Endothelial cell of umbilical vein (primary cell): Measurements from ENCODE around the gene RAMP1. TPM values are rescaled to one million over a fixed set of nuclear protein-coding genes. Genes with fewer than 3 reads are reported as not detected.

ENCODE experiments used
- Bru-seq: library from RNA; stranded (reverse); fragments of 400-500 nt; gene quantifications from one replicate; lab custom pipeline; 2021; lab: Mats Ljungman, UMichigan
- BruChase-seq, 2 experiments: library from RNA; stranded (reverse); fragments of 400-500 nt; gene quantifications; one replicate each; lab custom pipeline; 2021; lab: Mats Ljungman, UMichigan
- BruUV-seq: library from RNA; stranded (reverse); fragments of 400-500 nt; replicated peaks from 2 replicates; lab custom pipeline; 2021; lab: Mats Ljungman, UMichigan
- CTCF ChIA-PET: fragments of 300-600, 350-600 bp; sonication (Branson Sonifier 250); formaldehyde crosslinking; loops from one replicate; lab custom pipeline; 2021; ENCODE audit warnings: antibody characterized with exemption, inconsistent platforms; lab: Charles Lee
- POLR2A ChIA-PET: fragments of 300-600, 350-600 bp; sonication (Branson Sonifier 250); formaldehyde crosslinking; loops from one replicate; lab custom pipeline; 2021; ENCODE audit warnings: antibody characterized with exemption, inconsistent platforms; lab: Charles Lee
- DNase-seq: peaks from one replicate; pipeline ENCODE4 v3.0.0-alpha.2; 2011; ENCODE audit warnings: low read depth, low spot score
- FAIRE-seq: peaks from 2 replicates; lab custom pipeline; 2011; peaks lifted over from hg19 to GRCh38; lab: Jason Lieb, UNC
- H2AFZ ChIP-seq: 2 replicates; pipeline ENCODE4 v1.6.0; 2012; ENCODE audit warnings: low read depth, low read length, control low read depth, inconsistent platforms
- H3K27ac ChIP-seq: 2 replicates; pipeline ENCODE4 v1.5.1; 2011; ENCODE audit warnings: low read depth, mild to moderate bottlenecking, control low read depth, low read length, moderate library complexity; ENCODE audit not compliant: insufficient read depth
- H3K27me3 ChIP-seq, 2 experiments: 2 replicates each; pipeline versions ENCODE4 v1.6.0 to v1.6.1; 2011; ENCODE audit warnings: low read length in 2 of 2, mixed read lengths in 1 of 2; ENCODE audit not compliant: control insufficient read depth in 2 of 2, insufficient read depth in 2 of 2
- H3K36me3 ChIP-seq, 2 experiments: 2 replicates in 1 of 2; 3 replicates in 1 of 2; pipeline ENCODE4 v1.5.1; 2011; ENCODE audit warnings: low read length in 2 of 2, mild to moderate bottlenecking in 1 of 2, moderate library complexity in 1 of 2; ENCODE audit not compliant: control insufficient read depth in 2 of 2, insufficient read depth in 2 of 2; ENCODE audit errors: extremely low read depth in 1 of 2
- H3K4me1 ChIP-seq: 3 replicates; pipeline ENCODE4 v1.5.1; 2011; ENCODE audit warnings: mild to moderate bottlenecking, low read length; ENCODE audit not compliant: control insufficient read depth, insufficient read depth; ENCODE audit errors: extremely low read depth
- H3K4me2 ChIP-seq: 2 replicates; pipeline ENCODE4 v1.6.1; 2011; ENCODE audit warnings: low read length, control low read depth, mixed read lengths; ENCODE audit not compliant: insufficient read depth
- H3K4me3 ChIP-seq, 3 experiments: fragments of 200-600 bp in 1 of 3; sonication (generic), shearing (Covaris generic) in 1 of 3; replicated peaks in 1 of 3; 2 replicates each; pipeline ENCODE4 v1.5.1; 2011 to 2016; ENCODE audit warnings: control low read depth in 3 of 3, low read length in 3 of 3, mild to moderate bottlenecking in 2 of 3, inconsistent platforms in 1 of 3, low read depth in 1 of 3, moderate library complexity in 1 of 3; ENCODE audit not compliant: insufficient read depth in 1 of 3
- H3K79me2 ChIP-seq: 2 replicates; pipeline ENCODE4 v1.6.0; 2012; ENCODE audit warnings: low read length, inconsistent platforms; ENCODE audit not compliant: control insufficient read depth, insufficient read depth
- H3K9ac ChIP-seq: replicated peaks from 2 replicates; pipeline ENCODE3; 2011; ENCODE audit warnings: low read length, control low read depth; ENCODE audit not compliant: insufficient read depth; ENCODE audit errors: extremely low read depth
- H3K9me1 ChIP-seq: replicated peaks from 3 replicates; pipeline ENCODE4 v1.6.0; 2011; ENCODE audit warnings: mild to moderate bottlenecking, low read length; ENCODE audit not compliant: control insufficient read depth, insufficient read depth; ENCODE audit errors: extremely low read depth
- H3K9me3 ChIP-seq: replicated peaks from 2 replicates; pipeline ENCODE4 v1.5.1; 2012; ENCODE audit warnings: low read length, inconsistent platforms; ENCODE audit not compliant: control insufficient read depth, insufficient read depth
- H4K20me1 ChIP-seq: replicated peaks from 2 replicates; pipeline ENCODE3; 2011; ENCODE audit warnings: mild to moderate bottlenecking, low read length; ENCODE audit not compliant: control insufficient read depth, insufficient read depth; ENCODE audit errors: extremely low read depth
- EZH2 ChIP-seq: IDR thresholded peaks from 2 replicates; pipeline ENCODE4 v1.6.1; 2012; ENCODE audit warnings: borderline replicate concordance, low read depth, mild to moderate bottlenecking, moderate library complexity, low read length, inconsistent platforms; ENCODE audit not compliant: severe bottlenecking
- GATA2 ChIP-seq: IDR thresholded peaks from 2 replicates; pipeline ENCODE4 v1.7.0; 2011; ENCODE audit warnings: low read depth, mild to moderate bottlenecking, moderate library complexity, mixed read lengths, low read length; ENCODE audit not compliant: insufficient read length, insufficient read depth
- JUN ChIP-seq: IDR thresholded peaks from 2 replicates; pipeline ENCODE4 v1.6.1; 2011; ENCODE audit warnings: borderline replicate concordance, low read depth; ENCODE audit not compliant: insufficient read length, insufficient read depth
- MYC ChIP-seq: IDR thresholded peaks from one replicate; pipeline ENCODE4 v1.6.1; 2011; ENCODE audit warnings: mild to moderate bottlenecking, low read depth, low read length
- POLR2A ChIP-seq: IDR thresholded peaks from 2 replicates; pipeline ENCODE4 v1.6.1; 2012; ENCODE audit warnings: low read depth, mild to moderate bottlenecking, control low read depth, low read length
- POLR2AphosphoS5 ChIP-seq: IDR thresholded peaks from 2 replicates; pipeline ENCODE4 v1.6.1; 2012; ENCODE audit warnings: low read depth, mild to moderate bottlenecking, control low read depth, low read length, moderate library complexity; ENCODE audit not compliant: insufficient read depth
- dilution Hi-C: fragments of 300-500 bp; cut with MboI; formaldehyde crosslinking; loops from one replicate; pipeline ENCODE4 v1.15.0; 2019; ENCODE audit warnings: low sequenced_read_pairs; ENCODE audit not compliant: extremely low pct_ligation_motif_present
- intact Hi-C: fragments of 100-400 bp; cut with micrococcal nuclease; formaldehyde crosslinking; loops from one replicate; pipeline ENCODE4 v1.10.0; 2022
- long read RNA-seq: library from polyadenylated mRNA; stranded (forward); transcript quantifications from one replicate; pipeline ENCODE4 v2.0.0, GENCODE V29; 2021
- polyA minus RNA-seq, 3 experiments: library from RNA; depleted of rRNA, polyadenylated mRNA; stranded (reverse); fragments of >200 nt; gene quantifications; 1 replicate in 1 of 3; 2 replicates in 2 of 3; pipeline ENCODE4 v1.2.3, GENCODE V29; 2011
- polyA plus RNA-seq, 4 experiments: library from polyadenylated mRNA; depleted of rRNA in 3 of 4; stranded (reverse) in 3 of 4; unstranded in 1 of 4; fragments of >200 nt; gene quantifications; 2 replicates each; pipeline versions ENCODE4 v1.2.1 to v1.2.3, GENCODE V29; 2011 to 2012; ENCODE audit warnings: missing spikeins in 1 of 4
- total RNA-seq: library from RNA; stranded (reverse); gene quantifications from 2 replicates; pipeline ENCODE4 v1.2.3, GENCODE V29; 2021
- TF ChIP-seq, protein P1 (sequence below), 2 donors: IDR thresholded peaks; 1 replicate in 1 of 2; 2 replicates in 1 of 2; pipeline ENCODE4 v1.5.1; 2011; ENCODE audit warnings: low read length in 2 of 2, mild to moderate bottlenecking in 2 of 2, moderate library complexity in 2 of 2, control low read depth in 1 of 2, inconsistent platforms in 1 of 2, low read depth in 1 of 2; ENCODE audit not compliant: insufficient read depth in 1 of 2; ENCODE audit errors: extremely low read depth in 1 of 2

The RAMP1 gene
- total RNA-seq (not detected in 2 replicates), polyA plus RNA-seq (0.18 TPM in 1 of 2 replicates, not detected in the other), polyA minus RNA-seq (not detected in 2 replicates), Bru-seq, nascent RNA (percentile 15 among the genes with signal in this experiment), BruChase-seq, experiment 1, labeled RNA remaining after a 6-hour chase (percentile 40 among the genes with signal in this experiment), BruChase-seq, experiment 2, labeled RNA remaining after a 2-hour chase (percentile 26 among the genes with signal in this experiment)
- not detected in 2 replicates for polyA plus RNA-seq (2011; cell fraction: cytosol; rRNA removed)
- not detected in 2 replicates for polyA plus RNA-seq (2011; cell fraction: nucleus; rRNA removed)
- polyA plus RNA-seq (2012): 0.31 TPM in 1 of 2 replicates, not detected in the other
- polyA minus RNA-seq (2011; cell fraction: cytosol; rRNA and poly(A)+ RNA removed): not detected
- polyA minus RNA-seq (2011; cell fraction: nucleus; rRNA and poly(A)+ RNA removed): not detected in 2 replicates
- long read RNA-seq: 0 reads

- Histone ChIP-seq H2AFZ (no peak within 1 kb of the TSS), H3K4me1 (no peaks in the 10 kb centered on the region), H3K9ac (no peak within 1 kb of the TSS), H3K36me3 (no peaks in the 10 kb centered on the region), H3K9me1 (no peaks in the 10 kb centered on the region), H3K79me2 (no peaks in the 10 kb centered on the region), H3K4me2 (no peak within 1 kb of the TSS), H3K9me3 (no peaks in the 10 kb centered on the region), H3K4me3 (no peak within 1 kb of the TSS), H3K27me3 (peaks cover 35 to 37% of the 10 kb centered on the region in 2 experiments), H4K20me1 (no peaks in the 10 kb centered on the region), H3K27ac (no peak within 1 kb of the TSS)
- DNase-seq (no peak), FAIRE-seq (no peak)
- BruUV-seq: no TSS peak
- intact Hi-C loops: loop anchor here (2.0 to 5.0 kb wide), 2 partner anchors 107 to 203 kb away; partner anchors contain the start of genes SCLY and UBE2F
- dilution Hi-C loops: no loop called here
- peak; percentile 76 for TF ChIP-seq EZH2
- no peak for TF ChIP-seq POLR2AphosphoS5
- POLR2A ChIA-PET: no interaction called here
- CTCF ChIA-PET: interaction anchor here (4.5 kb wide), 1 partner anchor 404 kb away, joined by 74 read pairs; no protein-coding TSS in a partner anchor
These were observed at the start of gene RAMP1 for GRCh38 chr2:237859533-237860272. Gene RAMP1 (plus strand): TSS chr2:237859623. CDS start chr2:237859676, 53 bp downstream.

- Histone ChIP-seq H3K9me1 (no peaks in the 10 kb centered on the region), H3K36me3 (no peaks in the 10 kb centered on the region), H3K27me3 (peaks cover 4 to 10% of the 10 kb centered on the region in 2 experiments), H3K4me1 (no peaks in the 10 kb centered on the region), H3K27ac (no peak overlapping the region), H3K4me2 (no peak overlapping the region), H3K9ac (no peak overlapping the region), H2AFZ (no peak overlapping the region), H3K4me3 (no peak overlapping the region), H3K9me3 (no peaks in the 10 kb centered on the region), H4K20me1 (no peaks in the 10 kb centered on the region), H3K79me2 (no peaks in the 10 kb centered on the region)
- ChIA-PET POLR2A (no interaction called here), CTCF (interaction anchor here (1.2 kb wide), 1 partner anchor 12 kb away, joined by 4 read pairs; no protein-coding TSS in a partner anchor)
- BruUV-seq: no TSS peak
- FAIRE-seq (no peak), DNase-seq (no peak)
- no peak for TF ChIP-seq GATA2
- no peak for TF ChIP-seq POLR2A
- TF ChIP-seq MYC: no peak
- TF ChIP-seq JUN: no peak
- TF ChIP-seq, protein P1, sequence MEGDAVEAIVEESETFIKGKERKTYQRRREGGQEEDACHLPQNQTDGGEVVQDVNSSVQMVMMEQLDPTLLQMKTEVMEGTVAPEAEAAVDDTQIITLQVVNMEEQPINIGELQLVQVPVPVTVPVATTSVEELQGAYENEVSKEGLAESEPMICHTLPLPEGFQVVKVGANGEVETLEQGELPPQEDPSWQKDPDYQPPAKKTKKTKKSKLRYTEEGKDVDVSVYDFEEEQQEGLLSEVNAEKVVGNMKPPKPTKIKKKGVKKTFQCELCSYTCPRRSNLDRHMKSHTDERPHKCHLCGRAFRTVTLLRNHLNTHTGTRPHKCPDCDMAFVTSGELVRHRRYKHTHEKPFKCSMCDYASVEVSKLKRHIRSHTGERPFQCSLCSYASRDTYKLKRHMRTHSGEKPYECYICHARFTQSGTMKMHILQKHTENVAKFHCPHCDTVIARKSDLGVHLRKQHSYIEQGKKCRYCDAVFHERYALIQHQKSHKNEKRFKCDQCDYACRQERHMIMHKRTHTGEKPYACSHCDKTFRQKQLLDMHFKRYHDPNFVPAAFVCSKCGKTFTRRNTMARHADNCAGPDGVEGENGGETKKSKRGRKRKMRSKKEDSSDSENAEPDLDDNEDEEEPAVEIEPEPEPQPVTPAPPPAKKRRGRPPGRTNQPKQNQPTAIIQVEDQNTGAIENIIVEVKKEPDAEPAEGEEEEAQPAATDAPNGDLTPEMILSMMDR (IDR thresholded peaks at IDR 0.05; ENCODE audit: extremely low read depth in 1 of 2, insufficient read depth in 1 of 2, low read depth in 1 of 2, low read length in 2 of 2): no peak
- TF ChIP-seq POLR2AphosphoS5: no peak
- intact Hi-C loops (no loop called here), dilution Hi-C loops (no loop called here)
These were observed 43.8 kb upstream of the RAMP1 start for GRCh38 chr2:237815637-237816036.
